T-helper 1 cell treated with Interleukin-12 subunit alpha and Interleukin-12 subunit beta and Interleukin-4 antibody, amounts not matched to agents 30 μg/mL and 1 μg/mL, for 36 hours (primary cell): Measurements from ENCODE around the gene LSAMP.
"Not testable (repeated sequence)": the region's sequence is repeated elsewhere in the genome, so short reads cannot be mapped to it uniquely, and the experiment has no call there.

Experiments used
- H3K27ac Mint-ChIP-seq: one replicate; pipeline ENCODE4 v1.8.0; 2021; ENCODE audit warnings: mild to moderate bottlenecking, mixed read lengths
- H3K27me3 Mint-ChIP-seq: one replicate; pipeline ENCODE4 v1.8.0; 2021; ENCODE audit warnings: low read depth, mixed read lengths
- H3K36me3 Mint-ChIP-seq: one replicate; pipeline ENCODE4 v1.8.0; 2021; ENCODE audit warnings: low read depth, mixed read lengths
- H3K4me1 Mint-ChIP-seq: one replicate; pipeline ENCODE4 v1.8.0; 2021; ENCODE audit warnings: low read depth, mixed read lengths
- H3K4me3 Mint-ChIP-seq: one replicate; pipeline ENCODE4 v1.8.0; 2021; ENCODE audit warnings: mild to moderate bottlenecking, moderate library complexity, mixed read lengths
- H3K9me3 Mint-ChIP-seq: one replicate; pipeline ENCODE4 v1.8.0; 2021; ENCODE audit warnings: mixed read lengths

The LSAMP gene

GRCh38 chr3:116238846-116239565, 206.3 kb downstream of the LSAMP start:
- H3K4me3 Mint-ChIP-seq, result no peak overlapping the region
- no peaks in the 10 kb centered on the region for H3K36me3 Mint-ChIP-seq
- H3K9me3 Mint-ChIP-seq, result no peaks in the 10 kb centered on the region
- no peaks in the 10 kb centered on the region for H3K4me1 Mint-ChIP-seq
- H3K27me3 Mint-ChIP-seq, result no peaks in the 10 kb centered on the region
- no peak overlapping the region for H3K27ac Mint-ChIP-seq

GRCh38 chr3:116233711-116234357, 211.5 kb downstream of the LSAMP start:
- no peaks in the 10 kb centered on the region for H3K4me1 Mint-ChIP-seq

GRCh38 chr3:116230431-116231020, 214.8 kb downstream of the LSAMP start:
- Mint-ChIP-seq H3K4me3 (no peak overlapping the region), H3K36me3 (no peaks in the 10 kb centered on the region), H3K4me1 (no peaks in the 10 kb centered on the region), H3K27me3 (no peaks in the 10 kb centered on the region), H3K9me3 (peaks cover 3% of the 10 kb centered on the region), H3K27ac (no peak overlapping the region)

More at GRCh38 chr3:116233711-116234357, 211.5 kb downstream of the LSAMP start:
- no peaks in the 10 kb centered on the region for H3K9me3 Mint-ChIP-seq
- no peaks in the 10 kb centered on the region for H3K36me3 Mint-ChIP-seq
- no peak overlapping the region for H3K27ac Mint-ChIP-seq
- no peaks in the 10 kb centered on the region for H3K27me3 Mint-ChIP-seq
- H3K4me3 Mint-ChIP-seq, result no peak overlapping the region

- H3K27ac Mint-ChIP-seq, result no peak overlapping the region
- no peaks in the 10 kb centered on the region for H3K4me1 Mint-ChIP-seq
Observed at GRCh38 chr3:116226266-116226665, 219.0 kb downstream of the LSAMP start.

GRCh38 chr3:116216761-116217160, 228.5 kb downstream of the LSAMP start:
- no peaks in the 10 kb centered on the region for H3K27me3 Mint-ChIP-seq
- H3K27ac Mint-ChIP-seq, result no peak overlapping the region
- H3K9me3 Mint-ChIP-seq, result peaks cover 13% of the 10 kb centered on the region
- H3K4me3 Mint-ChIP-seq, result no peak overlapping the region
- H3K36me3 Mint-ChIP-seq, result no peaks in the 10 kb centered on the region
- H3K4me1 Mint-ChIP-seq, result no peaks in the 10 kb centered on the region

More at GRCh38 chr3:116226266-116226665, 219.0 kb downstream of the LSAMP start:
- Mint-ChIP-seq H3K4me3 (no peak overlapping the region), H3K27me3 (no peaks in the 10 kb centered on the region), H3K36me3 (no peaks in the 10 kb centered on the region), H3K9me3 (peaks cover 3% of the 10 kb centered on the region)

GRCh38 chr3:116211901-116212300, 233.4 kb downstream of the LSAMP start:
- H3K27me3 Mint-ChIP-seq, result no peaks in the 10 kb centered on the region
- no peak overlapping the region for H3K4me3 Mint-ChIP-seq
- peaks cover 10% of the 10 kb centered on the region for H3K9me3 Mint-ChIP-seq
- H3K27ac Mint-ChIP-seq, result no peak overlapping the region
- no peaks in the 10 kb centered on the region for H3K4me1 Mint-ChIP-seq
- no peaks in the 10 kb centered on the region for H3K36me3 Mint-ChIP-seq

- not testable (repeated sequence) for H3K4me3 Mint-ChIP-seq, H3K27me3 Mint-ChIP-seq, H3K4me1 Mint-ChIP-seq
Observed at GRCh38 chr3:116208830-116209229, 236.5 kb downstream of the LSAMP start.

GRCh38 chr3:116200956-116201690, 244.2 kb downstream of the LSAMP start:
- Mint-ChIP-seq H3K9me3 (peaks cover 3% of the 10 kb centered on the region), H3K4me1 (no peaks in the 10 kb centered on the region), H3K36me3 (no peaks in the 10 kb centered on the region), H3K27ac (no peak overlapping the region), H3K4me3 (no peak overlapping the region), H3K27me3 (no peaks in the 10 kb centered on the region)

More at GRCh38 chr3:116208830-116209229, 236.5 kb downstream of the LSAMP start:
- H3K36me3 Mint-ChIP-seq, H3K27ac Mint-ChIP-seq, H3K9me3 Mint-ChIP-seq: not testable (repeated sequence)

GRCh38 chr3:116199063-116199462, 246.2 kb downstream of the LSAMP start:
- Mint-ChIP-seq H3K9me3 (peaks cover 3% of the 10 kb centered on the region), H3K36me3 (no peaks in the 10 kb centered on the region), H3K4me3 (no peak overlapping the region), H3K4me1 (no peaks in the 10 kb centered on the region), H3K27ac (no peak overlapping the region), H3K27me3 (no peaks in the 10 kb centered on the region)

- H3K9me3 Mint-ChIP-seq, result peaks cover 6% of the 10 kb centered on the region
- H3K4me3 Mint-ChIP-seq, result no peak overlapping the region
- no peak overlapping the region for H3K27ac Mint-ChIP-seq
- no peaks in the 10 kb centered on the region for H3K4me1 Mint-ChIP-seq
- no peaks in the 10 kb centered on the region for H3K36me3 Mint-ChIP-seq
- no peaks in the 10 kb centered on the region for H3K27me3 Mint-ChIP-seq
Observed at GRCh38 chr3:116198087-116198486, 247.2 kb downstream of the LSAMP start.

GRCh38 chr3:116192464-116192863, 252.8 kb downstream of the LSAMP start:
- Mint-ChIP-seq H3K36me3 (no peaks in the 10 kb centered on the region), H3K27me3 (no peaks in the 10 kb centered on the region), H3K4me3 (no peak overlapping the region), H3K27ac (no peak overlapping the region), H3K9me3 (peaks cover 4% of the 10 kb centered on the region), H3K4me1 (no peaks in the 10 kb centered on the region)

GRCh38 chr3:116191409-116191808, 253.9 kb downstream of the LSAMP start:
- peaks cover 4% of the 10 kb centered on the region for H3K9me3 Mint-ChIP-seq
- H3K27me3 Mint-ChIP-seq, result no peaks in the 10 kb centered on the region
- H3K4me1 Mint-ChIP-seq, result no peaks in the 10 kb centered on the region
- no peaks in the 10 kb centered on the region for H3K36me3 Mint-ChIP-seq
- no peak overlapping the region for H3K27ac Mint-ChIP-seq
- H3K4me3 Mint-ChIP-seq, result no peak overlapping the region

GRCh38 chr3:116190095-116190494, 255.2 kb downstream of the LSAMP start:
- H3K9me3 Mint-ChIP-seq, result peaks cover 4% of the 10 kb centered on the region
- no peaks in the 10 kb centered on the region for H3K27me3 Mint-ChIP-seq
- H3K4me1 Mint-ChIP-seq, result no peaks in the 10 kb centered on the region
- no peaks in the 10 kb centered on the region for H3K36me3 Mint-ChIP-seq
- no peak overlapping the region for H3K27ac Mint-ChIP-seq
- no peak overlapping the region for H3K4me3 Mint-ChIP-seq

- H3K9me3 Mint-ChIP-seq, result no peaks in the 10 kb centered on the region
- no peaks in the 10 kb centered on the region for H3K36me3 Mint-ChIP-seq
- H3K4me1 Mint-ChIP-seq, result no peaks in the 10 kb centered on the region
- H3K27ac Mint-ChIP-seq, result no peak overlapping the region
- H3K27me3 Mint-ChIP-seq, result no peaks in the 10 kb centered on the region
- no peak overlapping the region for H3K4me3 Mint-ChIP-seq
Observed at GRCh38 chr3:116188231-116188785, 257.0 kb downstream of the LSAMP start.
